Suprapubic skin (tissue), 4 donors: ENCODE measurements around the gene CXorf38.

Experiments used
- EP300 ChIP-seq: sonication (generic); formaldehyde crosslinking; IDR thresholded peaks from one replicate; pipeline ENCODE4 v1.6.1; 2017; ENCODE audit warnings: antibody characterized with exemption
- POLR2A ChIP-seq, 2 donors: fragments of 450-650 bp; IDR thresholded peaks; one replicate each; pipeline ENCODE4 v1.6.1; 2017; ENCODE audit warnings: antibody characterized with exemption in 2 of 2, mild to moderate bottlenecking in 2 of 2, moderate library complexity in 2 of 2
- POLR2AphosphoS5 ChIP-seq, 3 donors: sonication (generic); formaldehyde crosslinking; IDR thresholded peaks; one replicate each; pipeline ENCODE4 v1.6.1; 2017; ENCODE audit warnings: antibody characterized with exemption in 3 of 3
- TF ChIP-seq, protein P1 (sequence below), 2 donors: fragments of 200-600 bp in 1 of 2; fragments of 450-650 bp in 1 of 2; sonication (generic) in 1 of 2; IDR thresholded peaks; one replicate each; pipeline ENCODE4 v1.5.1; 2016 to 2019; ENCODE audit warnings: antibody characterized with exemption in 2 of 2, mild to moderate bottlenecking in 1 of 2, moderate library complexity in 1 of 2

DNA sequence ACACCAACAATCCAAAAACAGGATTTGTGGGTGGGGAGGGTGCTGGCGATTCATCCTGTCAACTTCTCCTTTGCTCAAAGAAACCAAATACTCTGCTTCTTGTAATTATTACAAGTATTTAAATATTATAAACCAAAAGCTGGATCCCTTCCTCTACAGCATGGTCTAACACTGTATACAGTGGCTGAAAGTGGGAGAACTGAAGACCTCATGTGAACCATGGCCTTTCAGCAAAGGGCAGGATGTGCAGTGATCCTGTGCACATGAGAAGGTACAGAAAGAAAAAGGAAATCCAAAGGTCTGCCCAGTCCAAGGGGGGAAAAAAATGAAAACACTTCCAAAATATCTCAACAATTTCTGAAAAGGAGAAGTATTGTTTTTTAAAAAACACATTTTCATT is 5.3 kb upstream of the CXorf38 start:
- TF ChIP-seq, protein P1, sequence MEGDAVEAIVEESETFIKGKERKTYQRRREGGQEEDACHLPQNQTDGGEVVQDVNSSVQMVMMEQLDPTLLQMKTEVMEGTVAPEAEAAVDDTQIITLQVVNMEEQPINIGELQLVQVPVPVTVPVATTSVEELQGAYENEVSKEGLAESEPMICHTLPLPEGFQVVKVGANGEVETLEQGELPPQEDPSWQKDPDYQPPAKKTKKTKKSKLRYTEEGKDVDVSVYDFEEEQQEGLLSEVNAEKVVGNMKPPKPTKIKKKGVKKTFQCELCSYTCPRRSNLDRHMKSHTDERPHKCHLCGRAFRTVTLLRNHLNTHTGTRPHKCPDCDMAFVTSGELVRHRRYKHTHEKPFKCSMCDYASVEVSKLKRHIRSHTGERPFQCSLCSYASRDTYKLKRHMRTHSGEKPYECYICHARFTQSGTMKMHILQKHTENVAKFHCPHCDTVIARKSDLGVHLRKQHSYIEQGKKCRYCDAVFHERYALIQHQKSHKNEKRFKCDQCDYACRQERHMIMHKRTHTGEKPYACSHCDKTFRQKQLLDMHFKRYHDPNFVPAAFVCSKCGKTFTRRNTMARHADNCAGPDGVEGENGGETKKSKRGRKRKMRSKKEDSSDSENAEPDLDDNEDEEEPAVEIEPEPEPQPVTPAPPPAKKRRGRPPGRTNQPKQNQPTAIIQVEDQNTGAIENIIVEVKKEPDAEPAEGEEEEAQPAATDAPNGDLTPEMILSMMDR (IDR thresholded peaks at IDR 0.05): no peak
- TF ChIP-seq POLR2A (IDR thresholded peaks at IDR 0.05): no peak
- TF ChIP-seq POLR2AphosphoS5 (IDR thresholded peaks at IDR 0.05): no peak
- no peak for TF ChIP-seq EP300
